GM21825 (cell line): ENCODE results near the gene ZFAND2A.
"Not testable (repeated sequence)": the region's sequence is repeated elsewhere in the genome, so short reads cannot be mapped to it uniquely, and the experiment has no call there.

Experiments
- ATAC-seq: cut with Tn5 transposase; IDR thresholded peaks from one replicate; pipeline ENCODE4 v1.9.1; 2021; ENCODE audit warnings: mild to moderate bottlenecking, moderate library complexity; ENCODE audit not compliant: unreplicated experiment

The ZFAND2A gene

GRCh38 chr7:1154172-1154739, 5.7 kb downstream of the ZFAND2A start:
- no peak for ATAC-seq

DNA sequence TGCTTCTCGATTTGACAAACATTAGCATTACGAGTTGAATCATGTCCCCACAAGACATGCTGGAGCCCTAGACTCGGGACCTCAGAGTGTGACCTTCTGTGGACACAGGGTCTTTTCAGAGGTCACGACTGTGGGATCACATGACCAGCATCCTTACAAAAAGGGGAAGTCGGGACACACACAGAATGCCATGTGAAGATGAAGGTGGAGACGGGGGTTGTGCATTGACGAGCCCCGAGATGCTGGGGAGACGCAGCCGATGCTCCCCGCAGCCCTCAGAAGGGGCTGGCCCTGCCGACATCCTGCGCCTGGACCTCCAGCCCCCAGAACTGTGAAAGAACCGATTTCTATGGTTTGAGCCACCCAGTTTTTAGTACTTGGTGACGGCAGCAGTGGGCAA, 7.5 kb downstream of the ZFAND2A start:
- no peak for ATAC-seq

GRCh38 chr7:1151653-1152425, 8.2 kb downstream of the ZFAND2A start:
- no peak for ATAC-seq

DNA sequence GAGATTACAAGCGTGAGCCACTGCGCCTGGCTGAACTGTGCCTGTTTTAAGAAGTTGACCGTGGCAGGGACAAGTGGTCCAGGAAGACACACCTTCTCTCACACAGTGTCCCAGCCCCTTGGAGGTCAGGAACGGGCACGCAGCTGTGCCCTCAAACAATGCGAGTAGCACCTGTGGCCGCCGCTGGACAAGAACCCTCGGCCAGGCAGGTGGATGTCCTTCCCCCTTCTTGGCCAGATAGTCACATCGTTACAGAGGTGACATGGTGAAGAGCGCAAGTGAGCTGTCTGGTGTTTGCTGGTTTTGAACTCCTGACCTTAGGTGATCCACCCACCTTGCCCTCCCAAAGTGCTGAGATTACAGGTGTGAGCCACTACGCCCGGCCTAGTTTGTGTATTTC, 8.8 kb downstream of the ZFAND2A start:
- no peak for ATAC-seq

- no peak for ATAC-seq
These were observed 9.5 kb downstream of the ZFAND2A start for GRCh38 chr7:1150400-1151002.

DNA sequence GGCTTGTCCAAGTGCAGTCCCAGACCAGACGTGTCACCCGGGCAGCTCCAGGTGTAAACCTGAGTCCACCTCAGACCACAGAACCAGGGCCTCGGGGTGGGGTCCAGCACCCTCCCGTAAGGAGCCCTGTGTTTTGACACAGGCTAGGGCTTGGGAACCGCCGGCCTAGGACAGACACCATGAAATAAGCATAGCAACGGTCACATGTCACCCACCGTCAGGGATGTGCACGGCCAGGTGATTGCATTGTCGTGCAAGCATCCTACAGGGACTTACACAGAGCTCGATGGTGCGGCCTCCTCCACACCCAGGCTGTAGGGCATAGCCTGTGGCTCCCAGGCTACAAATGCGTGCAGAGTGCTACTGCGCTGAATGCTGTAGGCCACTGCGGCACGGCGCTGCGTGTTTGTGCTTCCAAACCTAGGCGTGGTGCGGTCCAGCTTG, 10.6 kb downstream of the ZFAND2A start:
- no peak for ATAC-seq

GRCh38 chr7:1147873-1148272, 12.1 kb downstream of the ZFAND2A start:
- ATAC-seq = not testable (repeated sequence)

- no peak for ATAC-seq
These were observed 15.7 kb downstream of the ZFAND2A start for GRCh38 chr7:1144269-1144771.

GRCh38 chr7:1143031-1143430, 17.0 kb downstream of the ZFAND2A start:
- ATAC-seq = not testable (repeated sequence)

GRCh38 chr7:1142051-1142635, 17.9 kb downstream of the ZFAND2A start:
- ATAC-seq = no peak

- no peak for ATAC-seq
These were observed 18.3 kb downstream of the ZFAND2A start for GRCh38 chr7:1141651-1142050.

- no peak for ATAC-seq
These were observed 19.4 kb downstream of the ZFAND2A start for GRCh38 chr7:1140476-1141104.

GRCh38 chr7:1137517-1138167, 22.4 kb downstream of the ZFAND2A start:
- peak; percentile 64 for ATAC-seq

- ATAC-seq = no peak
These were observed 23.0 kb downstream of the ZFAND2A start for GRCh38 chr7:1136841-1137516.

GRCh38 chr7:1134951-1135350, 25.0 kb downstream of the ZFAND2A start:
- ATAC-seq = no peak

DNA sequence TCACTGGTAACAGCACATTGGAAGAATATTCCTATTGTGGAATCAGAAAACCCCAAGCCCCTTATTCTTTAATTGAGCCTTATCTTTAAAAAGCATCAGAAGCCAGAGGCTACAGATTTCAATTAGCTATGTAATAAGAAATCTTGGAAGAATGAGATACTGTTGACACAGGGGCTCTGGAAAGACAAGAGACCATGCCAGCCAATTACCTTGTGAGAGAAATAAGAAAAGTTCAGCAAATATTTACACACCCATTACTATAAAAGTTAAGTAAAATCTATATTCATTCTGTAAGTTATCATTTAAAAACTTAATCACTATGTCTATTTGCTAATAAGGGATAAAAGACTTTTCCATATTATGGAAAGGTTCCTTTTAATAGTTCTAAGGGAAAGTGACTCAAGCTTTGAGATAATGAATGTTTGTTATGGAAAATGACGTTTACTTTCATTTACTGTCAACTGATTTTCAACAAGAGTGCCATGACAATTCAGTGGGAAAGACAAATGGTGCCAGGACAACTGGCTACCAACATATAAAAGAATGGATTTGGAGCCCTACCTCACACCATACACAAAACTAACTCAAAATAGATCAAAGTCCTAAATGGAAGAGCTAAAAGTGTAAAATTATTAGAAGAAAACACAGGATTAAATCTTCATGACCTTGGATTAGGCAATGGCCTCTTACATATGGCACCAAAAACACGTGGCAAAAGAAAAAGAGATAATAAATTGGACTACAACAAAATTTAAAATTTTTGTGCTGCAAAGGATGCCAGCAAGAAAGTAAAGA, 28.3 kb downstream of the ZFAND2A start:
- ATAC-seq = no peak

- no peak for ATAC-seq
These were observed 29.7 kb downstream of the ZFAND2A start for GRCh38 chr7:1130021-1130990.

- ATAC-seq = no peak
These were observed 30.6 kb downstream of the ZFAND2A start for GRCh38 chr7:1129431-1129830.
